HG02852 (cell line): Measurements from ENCODE around the gene SLCO3A1.
A peak's percentile ranks its signal among the peaks of the same experiment; 100 is the strongest.

Experiments used
- ATAC-seq: cut with Tn5 transposase; IDR thresholded peaks from one replicate; pipeline ENCODE4 v1.9.1; 2021; ENCODE audit warnings: mild to moderate bottlenecking, moderate library complexity; ENCODE audit not compliant: unreplicated experiment

Gene SLCO3A1

DNA sequence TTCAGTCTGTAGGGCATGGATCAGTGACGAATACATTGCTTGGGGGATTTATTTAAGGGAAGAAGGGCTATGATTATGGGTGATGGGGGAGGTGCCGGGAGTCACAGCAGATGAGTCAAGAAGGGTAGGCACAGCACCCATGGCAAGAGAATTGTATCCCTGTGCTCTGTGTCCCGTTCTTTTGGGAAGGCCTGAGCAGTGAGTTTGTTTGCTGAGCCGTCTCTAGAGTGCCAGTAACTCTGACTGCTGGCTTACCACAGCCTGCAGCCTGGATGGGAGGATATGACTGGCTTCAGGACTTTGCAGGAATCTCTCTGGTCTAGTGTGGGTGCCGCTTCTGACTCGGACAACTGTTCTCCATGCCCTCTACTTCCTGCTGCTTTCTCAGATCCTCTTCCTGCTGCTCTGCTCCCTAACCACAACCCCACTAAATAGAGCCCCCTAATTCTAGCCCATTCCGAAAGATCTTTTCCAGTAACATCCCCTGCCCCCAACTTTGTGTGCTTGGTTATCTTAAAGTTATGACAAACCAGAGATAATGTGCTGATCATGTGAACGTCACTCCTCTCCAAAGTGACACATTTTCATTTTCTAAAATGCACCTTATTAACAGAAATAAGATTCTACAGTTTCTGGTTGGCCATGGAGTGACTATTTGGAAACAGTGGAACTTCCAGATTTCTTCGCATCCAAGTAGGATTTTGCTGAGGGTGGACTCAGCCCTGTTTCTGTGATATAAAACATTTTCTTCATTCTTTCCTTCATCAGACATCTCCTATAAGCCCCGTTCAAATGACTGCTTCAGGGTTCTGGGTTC is 239.0 kb downstream of the SLCO3A1 start:
- no peak for ATAC-seq

DNA sequence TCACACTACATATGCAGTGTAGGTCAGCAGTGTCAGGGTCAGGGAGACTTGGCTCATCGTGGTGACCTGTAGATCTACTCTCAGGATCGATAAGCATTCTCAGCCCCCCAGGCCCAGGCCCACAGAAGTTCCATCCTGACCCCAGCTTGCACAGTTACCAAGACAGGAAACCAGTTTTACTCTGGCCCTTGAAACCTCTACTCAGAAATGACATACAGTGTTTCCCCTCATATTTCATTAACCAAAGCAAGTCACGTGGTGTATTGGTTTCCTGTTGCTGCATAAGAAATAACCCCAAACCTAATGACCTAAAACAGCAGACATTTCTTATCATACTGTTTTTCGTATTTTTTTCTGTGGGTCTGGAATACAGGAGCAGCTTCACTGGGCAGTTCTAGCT is 242.2 kb downstream of the SLCO3A1 start:
- peak; percentile 71 for ATAC-seq

DNA sequence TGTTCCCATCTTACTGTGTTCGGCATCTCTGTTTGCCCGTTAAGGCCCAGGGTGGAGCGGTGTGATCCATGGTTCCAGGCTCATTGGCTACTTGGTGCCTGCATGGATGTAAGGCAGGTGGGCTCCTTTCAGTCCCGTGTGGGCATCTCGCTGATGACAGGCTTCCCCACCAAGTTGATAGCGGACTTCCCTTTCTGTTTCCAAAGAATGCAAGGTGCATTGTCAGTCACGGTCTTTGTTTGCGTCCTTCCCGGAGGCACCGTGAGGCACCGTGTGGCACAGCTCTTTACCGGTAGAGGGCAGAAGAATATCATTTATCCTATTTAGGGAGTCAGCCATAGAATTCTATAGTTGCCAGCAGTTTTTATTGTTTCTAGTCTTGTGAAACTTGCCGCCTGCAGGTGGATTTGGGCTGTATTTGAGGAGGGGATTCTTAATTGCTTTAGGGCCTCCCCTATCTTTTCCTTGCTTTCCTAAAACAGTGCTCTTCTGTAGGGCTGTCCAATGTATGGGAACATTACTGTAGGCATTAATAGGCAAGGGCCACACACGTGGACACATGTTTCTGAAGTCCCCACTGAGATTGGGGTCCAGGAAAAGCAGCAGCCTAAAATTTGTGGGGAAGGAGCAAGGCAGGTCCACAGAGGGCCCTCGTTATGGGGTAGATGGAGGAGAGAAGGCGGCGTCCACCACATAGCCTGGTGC is 244.1 kb downstream of the SLCO3A1 start:
- ATAC-seq = peak; percentile 60

DNA sequence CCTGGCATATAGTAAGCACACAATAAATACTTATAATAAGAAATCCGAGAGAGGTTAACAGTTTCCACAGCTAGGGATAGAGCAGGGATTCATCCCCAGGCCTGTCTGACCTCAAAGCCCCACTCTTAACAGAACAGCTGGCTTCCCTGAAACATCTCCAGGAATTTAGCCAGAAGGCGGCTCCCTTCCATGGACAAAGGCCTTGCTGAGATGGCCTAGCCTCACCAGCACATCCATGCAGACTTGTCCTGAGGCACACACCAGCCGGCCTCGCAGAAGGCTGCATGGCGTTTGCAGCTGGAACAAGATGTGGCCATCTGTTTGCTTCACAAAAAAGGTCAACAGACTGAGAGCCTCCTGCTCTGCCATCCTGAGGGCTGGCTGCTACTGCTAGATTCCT is 245.4 kb downstream of the SLCO3A1 start:
- no peak for ATAC-seq

DNA sequence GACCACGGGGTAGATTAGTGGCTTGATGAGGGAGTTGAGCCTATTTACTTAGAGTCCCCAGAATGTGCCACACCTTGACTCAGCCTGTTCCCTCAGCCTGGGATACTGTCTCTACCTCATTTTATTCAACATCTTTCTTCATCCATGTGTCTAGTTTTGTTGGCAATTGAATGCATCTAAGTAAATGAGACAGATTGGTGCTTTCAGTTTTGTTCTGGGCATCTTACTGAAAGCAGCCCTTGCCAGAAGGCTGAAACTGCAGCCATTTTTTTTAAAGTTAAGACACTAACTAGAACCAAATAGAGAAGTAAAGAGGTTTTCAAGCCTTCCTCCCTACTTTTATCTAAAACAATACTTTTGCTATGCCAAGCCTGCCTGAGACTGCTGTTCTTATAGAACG is 246.8 kb downstream of the SLCO3A1 start:
- no peak for ATAC-seq

DNA sequence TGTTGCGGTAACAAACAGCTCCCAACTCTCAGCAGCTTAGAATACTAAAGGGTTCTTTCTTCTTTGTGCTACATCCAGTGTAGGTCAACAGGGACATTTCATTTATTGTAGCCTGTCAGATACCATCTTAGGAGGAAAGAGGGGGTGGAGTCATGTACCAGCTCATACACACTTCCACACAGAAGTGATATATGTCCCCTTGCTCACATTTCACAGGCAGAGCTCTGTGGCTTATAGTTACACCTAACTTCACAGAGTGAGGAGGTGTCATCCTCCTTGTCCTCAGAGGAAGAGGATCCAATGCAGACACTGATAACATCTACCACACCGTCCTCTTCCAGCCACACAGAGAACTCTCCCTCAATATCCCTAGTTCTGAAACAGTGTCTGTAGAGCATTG is 247.2 kb downstream of the SLCO3A1 start:
- no peak for ATAC-seq

DNA sequence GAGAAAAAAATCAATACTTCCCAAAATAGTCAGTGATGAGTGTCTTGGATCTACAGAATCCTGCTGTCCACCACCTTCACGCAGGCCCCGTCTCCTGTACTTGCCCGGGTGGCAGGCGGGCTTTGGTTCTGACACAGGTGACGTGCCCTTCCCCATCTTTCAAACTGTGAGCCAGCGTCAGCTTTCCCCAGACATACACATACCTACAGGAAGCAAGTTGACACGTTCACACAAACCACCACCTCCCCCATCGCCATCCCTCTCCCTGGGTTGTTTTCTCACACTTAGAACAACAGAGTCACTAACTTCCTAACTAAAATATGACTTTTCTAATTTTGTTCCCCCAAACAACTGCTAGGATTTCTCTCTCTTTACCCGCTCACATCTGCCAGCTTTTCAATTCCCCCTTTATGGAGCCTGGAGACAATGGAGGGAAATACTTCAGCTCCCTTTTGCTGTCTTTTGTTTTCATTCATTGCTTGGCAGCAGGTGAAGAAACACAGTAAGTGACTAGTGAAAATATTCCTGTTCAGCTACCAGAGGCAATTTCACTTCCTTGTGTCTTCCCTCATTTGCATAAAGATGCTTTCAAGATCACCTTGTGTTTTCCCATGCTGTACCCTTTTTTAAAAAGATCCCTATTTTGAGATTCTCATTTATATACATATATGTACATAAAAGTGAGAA is 248.3 kb downstream of the SLCO3A1 start:
- ATAC-seq = no peak

DNA sequence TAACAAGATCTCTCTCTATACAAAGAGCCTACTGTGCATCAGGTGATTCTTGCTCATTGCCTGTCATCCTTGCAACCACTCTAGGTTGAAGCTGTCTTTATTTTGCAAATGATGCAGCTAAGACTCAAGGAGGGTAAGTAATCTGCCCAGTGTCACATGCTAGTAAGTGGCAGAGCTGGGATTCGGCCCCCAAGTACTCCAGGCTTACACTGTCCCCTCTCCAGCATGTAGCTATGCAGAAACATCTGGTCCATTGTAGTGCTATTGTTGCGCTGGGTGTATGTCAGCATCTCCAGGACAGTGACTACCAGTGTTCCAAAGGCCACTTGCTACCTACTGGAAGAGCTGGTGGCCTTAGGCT is 248.9 kb downstream of the SLCO3A1 start:
- no peak for ATAC-seq

DNA sequence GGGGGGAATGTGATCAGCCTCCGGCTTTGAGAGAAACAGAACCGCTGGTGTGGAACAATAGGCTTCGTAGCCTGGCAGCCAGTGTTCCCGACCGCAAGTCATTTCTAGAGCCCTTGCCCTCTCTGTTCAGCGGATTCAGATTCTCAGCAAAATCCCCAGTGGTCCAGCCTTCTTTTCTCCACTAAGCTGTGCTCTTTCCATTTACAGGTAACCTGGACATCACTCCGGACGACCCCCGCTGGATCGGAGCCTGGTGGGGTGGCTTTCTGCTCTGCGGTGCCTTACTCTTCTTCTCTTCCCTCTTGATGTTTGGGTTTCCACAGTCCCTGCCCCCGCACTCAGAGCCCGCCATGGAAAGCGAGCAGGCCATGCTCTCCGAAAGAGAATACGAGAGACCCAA is 250.6 kb downstream of the SLCO3A1 start:
- no peak for ATAC-seq

DNA sequence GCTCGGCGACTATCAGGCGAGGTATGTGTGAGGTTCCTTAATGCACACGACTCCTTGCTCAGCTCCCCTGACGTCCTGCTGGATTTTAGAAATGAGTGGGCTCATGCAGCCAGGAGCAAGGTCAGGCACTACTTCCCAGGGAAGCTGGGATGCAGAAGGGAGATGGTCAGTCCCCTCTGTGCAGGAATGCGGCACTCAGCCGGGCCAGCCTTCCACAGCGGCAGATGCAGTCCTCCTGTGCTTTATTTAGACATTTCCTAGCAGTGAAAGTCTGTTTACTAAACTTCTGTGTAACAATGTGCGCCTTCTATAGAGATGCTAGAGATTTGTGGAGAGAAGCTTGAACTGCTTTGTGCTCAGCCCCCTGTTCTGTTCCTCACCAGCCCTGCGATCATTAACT is 252.1 kb downstream of the SLCO3A1 start:
- ATAC-seq = no peak

DNA sequence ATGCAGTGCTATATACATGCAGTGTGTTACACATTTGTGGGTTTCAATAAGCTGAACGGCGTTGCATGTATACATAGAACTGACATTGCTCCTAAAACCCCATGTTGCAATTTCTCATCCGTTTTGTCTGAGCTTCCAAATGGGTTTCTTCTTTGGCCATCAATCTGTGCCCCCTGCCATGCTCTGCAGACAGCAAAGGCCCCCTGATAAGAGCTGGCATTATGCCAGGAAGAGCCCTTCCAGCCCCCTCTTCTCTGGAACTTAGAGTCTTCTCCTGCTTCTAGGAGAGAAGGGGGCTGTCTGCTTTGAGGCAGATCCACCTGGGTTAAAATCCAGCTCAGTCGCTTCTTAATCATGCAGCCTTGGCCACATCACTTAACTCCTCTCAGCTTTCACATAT is 254.0 kb downstream of the SLCO3A1 start:
- no peak for ATAC-seq

DNA sequence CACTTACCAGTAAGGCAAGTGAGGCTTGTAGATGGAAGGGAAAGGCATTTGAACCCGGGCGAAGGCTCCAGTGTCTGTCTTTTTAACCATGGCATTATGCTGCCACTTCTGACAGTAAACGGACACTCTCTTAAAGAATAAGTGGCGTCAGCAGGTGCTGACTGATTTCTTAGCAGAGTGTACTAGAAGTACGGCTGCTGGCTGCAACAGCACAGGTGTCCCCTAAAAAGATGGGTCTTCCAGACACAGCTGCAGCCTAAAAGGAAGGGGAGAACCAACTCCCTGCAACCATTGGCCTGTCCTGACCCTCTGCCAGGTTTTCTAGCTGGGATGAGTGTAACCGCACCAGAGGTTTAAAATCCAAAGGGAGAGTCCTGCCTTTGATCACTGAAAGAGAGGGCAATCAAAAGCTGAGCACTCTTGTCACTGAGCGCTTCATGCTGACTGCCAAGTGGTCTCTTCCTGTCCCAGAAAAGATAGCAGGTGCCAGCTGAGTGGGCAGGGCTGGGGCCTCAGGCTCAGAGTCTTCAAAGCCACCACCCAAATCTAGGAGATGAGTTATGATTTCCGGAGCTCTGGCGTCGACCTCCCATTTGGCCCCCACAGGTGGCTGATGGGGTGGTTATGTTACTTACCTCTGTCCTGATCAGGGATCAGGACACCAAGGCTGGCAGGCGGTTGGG is 255.8 kb downstream of the SLCO3A1 start:
- no peak for ATAC-seq

DNA sequence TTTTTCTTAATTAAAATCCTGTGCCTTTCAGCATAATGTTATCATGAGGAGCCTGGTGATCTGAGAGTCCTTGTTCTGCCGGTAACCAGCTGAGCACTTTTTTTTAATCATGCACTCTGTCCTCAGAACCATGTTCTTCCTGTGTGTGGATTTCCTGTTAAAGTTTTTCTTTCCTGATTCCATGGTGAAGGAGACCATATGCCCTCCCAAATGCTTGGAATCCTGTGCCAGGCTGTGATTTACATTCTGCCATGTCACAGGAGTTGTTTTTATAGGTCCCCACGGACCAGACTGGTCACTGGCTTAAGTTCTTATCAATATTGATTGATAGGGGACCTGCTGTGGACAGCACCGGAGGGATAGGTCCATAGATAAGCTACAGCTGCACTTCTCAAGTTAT is 257.8 kb downstream of the SLCO3A1 start:
- no peak for ATAC-seq

DNA sequence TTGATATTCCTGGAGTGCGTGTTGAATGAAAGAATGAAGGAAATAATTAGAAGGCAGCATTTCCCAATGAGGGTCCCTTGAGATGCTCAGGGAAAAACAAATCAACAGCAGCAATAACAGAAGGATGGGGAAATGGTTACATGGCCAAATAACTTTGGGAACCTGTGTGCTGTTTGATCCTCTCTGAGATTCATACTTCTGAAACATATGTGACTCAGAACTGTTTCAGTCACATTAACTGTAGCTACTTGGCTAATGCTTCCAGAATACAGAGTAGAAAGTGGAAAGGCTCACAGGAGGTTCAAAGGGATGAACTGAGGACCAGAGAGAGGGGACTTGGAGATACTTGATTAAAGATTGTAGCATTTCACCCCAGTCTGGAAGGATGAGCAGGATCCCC is 258.2 kb downstream of the SLCO3A1 start:
- no peak for ATAC-seq

DNA sequence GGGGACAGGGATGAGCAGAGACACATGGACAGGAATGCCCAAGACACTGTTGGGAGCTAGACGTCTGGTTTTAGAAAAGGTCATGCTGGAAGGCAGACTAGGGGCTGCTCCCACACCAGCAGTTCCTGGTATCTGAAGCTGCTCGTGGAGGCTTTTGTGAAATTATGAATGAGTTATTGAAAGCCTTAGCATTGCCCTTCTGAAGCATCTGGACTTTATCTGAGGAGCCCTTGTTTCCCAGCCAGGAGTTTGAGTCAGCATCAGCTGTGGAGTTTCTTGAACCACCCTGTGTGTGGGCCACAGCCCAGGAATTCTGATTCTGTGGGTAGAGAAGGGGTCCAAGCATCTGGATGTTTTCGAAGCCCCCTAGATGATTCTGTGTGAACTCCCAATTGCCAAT is 258.7 kb downstream of the SLCO3A1 start:
- no peak for ATAC-seq

DNA sequence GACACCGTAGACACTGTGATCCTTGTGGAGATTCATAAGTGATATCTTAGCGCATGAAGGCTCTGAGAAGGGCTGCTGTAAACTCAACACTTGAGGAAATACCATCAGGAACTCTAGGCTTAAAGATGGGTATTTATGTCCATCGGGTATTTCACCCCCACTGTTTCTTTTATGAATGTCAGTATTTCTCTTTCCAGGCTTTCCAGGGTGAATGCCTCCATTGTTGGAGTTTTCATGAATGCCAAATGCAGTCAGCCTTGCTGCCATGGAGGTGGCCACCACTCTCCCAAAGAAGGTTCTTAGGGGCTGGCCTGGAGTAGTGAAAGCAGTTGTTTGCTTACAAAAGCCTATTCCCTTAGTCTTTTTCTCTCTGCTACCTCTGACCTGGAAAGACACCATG is 259.2 kb downstream of the SLCO3A1 start:
- no peak for ATAC-seq

DNA sequence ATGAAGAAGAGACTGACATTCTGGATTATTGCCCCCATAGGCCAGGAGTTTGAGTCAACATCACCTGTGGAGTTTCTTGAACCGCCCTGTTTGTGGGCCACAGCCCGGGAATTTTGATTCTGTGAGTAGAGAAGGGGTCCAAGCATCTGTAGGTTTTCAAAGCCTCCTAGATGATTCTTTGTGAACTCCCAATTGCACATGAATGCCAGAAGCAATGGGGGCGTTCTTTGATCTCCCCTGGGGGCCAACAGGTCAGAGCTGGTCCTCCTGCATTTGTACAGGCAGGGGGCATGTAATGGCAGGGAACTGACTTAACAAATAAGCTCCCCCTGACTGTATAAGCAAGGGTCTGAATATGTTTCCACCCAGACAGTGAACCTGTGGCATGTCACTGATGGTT is 260.3 kb downstream of the SLCO3A1 start:
- no peak for ATAC-seq

DNA sequence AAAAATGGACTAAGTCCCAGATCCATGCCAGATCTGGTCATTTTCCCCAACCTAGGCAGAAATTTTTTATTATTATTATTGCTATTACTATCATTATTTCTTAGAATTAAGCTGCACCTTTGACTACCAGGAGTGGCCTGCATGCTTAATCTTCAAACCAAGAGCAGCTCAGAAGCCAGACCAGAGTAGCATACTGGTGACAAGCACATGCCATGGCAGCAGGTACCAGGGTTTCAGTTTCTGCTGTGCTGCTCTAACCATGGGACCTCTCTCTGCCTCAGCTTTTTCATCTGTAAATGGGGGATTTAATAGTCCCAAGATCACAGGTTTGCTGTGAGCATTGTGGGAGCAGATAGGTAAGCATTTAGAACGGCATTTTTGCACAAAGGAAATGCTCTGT is 262.3 kb downstream of the SLCO3A1 start:
- no peak for ATAC-seq

DNA sequence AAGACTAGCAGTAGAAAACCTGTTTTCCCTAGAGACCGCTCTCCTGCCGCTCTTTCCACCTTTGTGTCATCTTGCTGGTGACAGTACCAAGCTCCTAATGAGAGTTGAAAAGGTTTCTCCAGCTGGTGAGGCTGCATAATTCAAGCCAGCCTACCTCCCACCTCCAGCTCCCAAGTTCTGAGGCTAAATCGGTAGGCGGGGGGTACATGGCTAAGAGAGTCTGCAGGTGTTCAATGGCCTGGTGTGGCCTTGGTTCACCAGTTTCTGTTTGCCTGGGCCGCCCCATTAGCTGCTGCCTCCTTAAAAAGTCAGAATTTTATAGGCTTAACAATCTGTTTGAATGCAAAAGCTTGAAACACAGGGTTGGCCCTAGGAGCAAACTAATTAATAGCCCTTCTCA is 262.8 kb downstream of the SLCO3A1 start:
- ATAC-seq = no peak

DNA sequence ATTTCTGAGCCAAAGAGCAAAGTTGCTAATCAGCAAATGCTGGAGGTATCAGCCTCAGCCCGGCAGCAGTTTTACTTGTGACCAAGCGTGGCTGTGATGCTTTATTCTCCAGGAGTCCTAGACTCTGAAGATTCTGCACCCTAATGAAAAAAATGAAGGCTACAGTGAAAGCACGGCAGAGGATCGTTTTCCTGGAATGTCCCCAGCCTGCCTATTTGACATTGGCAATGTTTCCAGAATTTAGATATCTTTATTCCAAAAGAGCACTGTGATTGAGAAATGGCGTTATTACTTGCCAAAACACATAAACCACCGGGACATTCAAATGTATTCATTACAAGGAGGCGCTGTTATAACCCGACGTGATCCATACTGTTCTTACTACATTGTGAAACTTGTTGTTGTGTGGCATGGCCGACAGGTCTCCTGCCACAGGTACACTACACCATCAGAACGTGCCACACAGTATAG is 263.8 kb downstream of the SLCO3A1 start:
- no peak for ATAC-seq

DNA sequence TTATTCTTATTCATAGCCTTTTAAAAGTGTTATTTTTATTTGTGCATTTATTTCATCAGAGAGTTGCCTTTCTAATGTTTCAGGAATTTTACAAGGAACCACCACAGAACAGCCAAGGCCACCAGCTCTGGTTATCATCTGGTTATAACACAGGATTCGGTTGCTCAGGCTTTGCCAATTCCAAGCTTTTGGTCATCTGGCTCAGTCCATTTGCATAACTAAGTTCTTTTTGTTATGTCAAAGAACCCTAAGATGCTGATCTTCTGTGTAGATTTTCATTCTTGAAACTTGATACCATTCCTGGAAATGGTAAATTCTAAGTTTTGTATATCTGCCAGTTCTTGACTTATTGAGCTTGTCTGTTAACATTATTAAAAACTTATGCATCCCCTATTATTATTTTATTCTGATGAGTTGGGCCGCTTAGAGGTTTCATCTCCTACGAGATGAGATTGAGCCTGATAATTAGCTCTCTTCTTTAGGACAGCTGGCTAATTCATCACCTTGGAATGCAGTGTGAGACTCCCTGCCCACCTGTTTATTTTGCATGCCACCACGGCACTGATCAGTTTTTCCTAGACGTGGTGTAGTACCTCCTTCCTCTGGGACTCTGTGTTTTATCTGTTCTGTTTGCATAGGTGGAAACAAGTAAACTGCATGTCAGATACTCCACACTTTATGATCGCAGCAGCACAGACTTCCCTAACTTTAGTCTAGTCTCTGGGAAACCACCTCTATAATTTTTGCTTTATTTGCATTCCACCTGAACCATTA is 264.8 kb downstream of the SLCO3A1 start:
- ATAC-seq = no peak
